Measurements from ENCODE around the gene TMEM175. TPM values are rescaled to one million over a fixed set of nuclear protein-coding genes. Genes with fewer than 3 reads are reported as not detected.

TMEM175 gene
- total and polyA plus RNA-seq, 3 experiments from 2014 or later = 16.9 to 21.5 (median 17.6) TPM

Other genes starting within 250 kb of the TMEM175 start
- 1 to 10 TPM in 1 of 2 experiments, under 1 TPM in 1; 0.80 to 1.1 TPM for gene SLC49A3, start 243.3 kb upstream of the TMEM175 start, total RNA-seq
- 0.52 TPM for gene SLC49A3, start 243.3 kb upstream of the TMEM175 start, polyA plus RNA-seq
- 10 to 100 TPM; 24.7 to 26.1 TPM for gene PCGF3, start 226.6 kb upstream of the TMEM175 start, total RNA-seq
- gene PCGF3, start 226.6 kb upstream of the TMEM175 start, polyA plus RNA-seq = 4.8 TPM
- gene CPLX1, start 106.3 kb upstream of the TMEM175 start, total RNA-seq = under 1 TPM; 0.13 to 0.16 TPM
- not detected for gene CPLX1, start 106.3 kb upstream of the TMEM175 start, polyA plus RNA-seq
- gene GAK, start 144 bp upstream of the TMEM175 start, total RNA-seq = 100 to 1,000 TPM; 112 to 118 TPM
- 82.9 TPM for gene GAK, start 144 bp upstream of the TMEM175 start, polyA plus RNA-seq
- gene DGKQ, start 41.1 kb downstream of the TMEM175 start, total RNA-seq = 10 to 100 TPM; 17.2 to 19.6 TPM
- gene DGKQ, start 41.1 kb downstream of the TMEM175 start, polyA plus RNA-seq = 26.2 TPM
- 10 to 100 TPM; 18.7 to 19.1 TPM for gene IDUA, start 54.6 kb downstream of the TMEM175 start, total RNA-seq
- gene IDUA, start 54.6 kb downstream of the TMEM175 start, polyA plus RNA-seq = 9.3 TPM
- gene SLC26A1, start 60.9 kb downstream of the TMEM175 start, total RNA-seq = not detected
- 1.1 TPM for gene SLC26A1, start 60.9 kb downstream of the TMEM175 start, polyA plus RNA-seq
- 10 to 100 TPM; 12.3 to 14.5 TPM for gene FGFRL1, start 79.2 kb downstream of the TMEM175 start, total RNA-seq
- 1.4 TPM for gene FGFRL1, start 79.2 kb downstream of the TMEM175 start, polyA plus RNA-seq
- gene RNF212, start 181.1 kb downstream of the TMEM175 start, total RNA-seq = 1 to 10 TPM; 1.2 TPM
- 2.0 TPM for gene RNF212, start 181.1 kb downstream of the TMEM175 start, polyA plus RNA-seq
- gene SPON2, start 240.1 kb downstream of the TMEM175 start, total RNA-seq = 1 to 10 TPM; 2.7 to 3.1 TPM
- gene SPON2, start 240.1 kb downstream of the TMEM175 start, polyA plus RNA-seq = 43.9 TPM